Measurements from ENCODE around the gene EIF4G3.

GRCh38 chr1:21059021-21059420, 117.7 kb downstream of the EIF4G3 start:
- TF ChIP-seq SMC3 (IDR thresholded peaks at IDR 0.05; ENCODE audit: borderline replicate concordance, low read length), result no peak
- no peak for TF ChIP-seq FOS (IDR thresholded peaks at IDR 0.05; ENCODE audit: borderline replicate concordance, extremely low read depth, insufficient read length)
- no peak for TF ChIP-seq DPF2 (IDR thresholded peaks at IDR 0.05)
- TF ChIP-seq JUNB (IDR thresholded peaks at IDR 0.05), result no peak
- TF ChIP-seq MXI1 (IDR thresholded peaks at IDR 0.05; ENCODE audit: low read depth, low read length), result no peak
- TF ChIP-seq CTCF (IDR thresholded peaks at IDR 0.05 in 2 of 3, conservative IDR thresholded peaks at IDR 0.05 in 1 of 3; ENCODE audit: control insufficient read depth in 2 of 3, extremely low read depth in 1 of 3, insufficient read depth in 1 of 3, low read depth in 3 of 3, low read length in 3 of 3), result no peak
- TF ChIP-seq POLR2AphosphoS5 (IDR thresholded peaks at IDR 0.05; ENCODE audit: low read length), result no peak
- TF ChIP-seq SUZ12 (IDR thresholded peaks at IDR 0.05; ENCODE audit: unreplicated experiment), result no peak
- no peak for TF ChIP-seq RAD21 (IDR thresholded peaks at IDR 0.05; ENCODE audit: insufficient read depth, low read depth, low read length)
- no peak for TF ChIP-seq EP300 (IDR thresholded peaks at IDR 0.05; ENCODE audit: borderline replicate concordance in 1 of 2, control insufficient read depth in 1 of 2, low read depth in 2 of 2, low read length in 2 of 2)
- TF ChIP-seq, protein P1, sequence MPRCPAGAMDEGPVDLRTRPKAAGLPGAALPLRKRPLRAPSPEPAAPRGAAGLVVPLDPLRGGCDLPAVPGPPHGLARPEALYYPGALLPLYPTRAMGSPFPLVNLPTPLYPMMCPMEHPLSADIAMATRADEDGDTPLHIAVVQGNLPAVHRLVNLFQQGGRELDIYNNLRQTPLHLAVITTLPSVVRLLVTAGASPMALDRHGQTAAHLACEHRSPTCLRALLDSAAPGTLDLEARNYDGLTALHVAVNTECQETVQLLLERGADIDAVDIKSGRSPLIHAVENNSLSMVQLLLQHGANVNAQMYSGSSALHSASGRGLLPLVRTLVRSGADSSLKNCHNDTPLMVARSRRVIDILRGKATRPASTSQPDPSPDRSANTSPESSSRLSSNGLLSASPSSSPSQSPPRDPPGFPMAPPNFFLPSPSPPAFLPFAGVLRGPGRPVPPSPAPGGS (IDR thresholded peaks at IDR 0.05; ENCODE audit: borderline replicate concordance, insufficient read depth, low read depth, low read length, poor library complexity, severe bottlenecking), result no peak
- TF ChIP-seq BRCA1 (IDR thresholded peaks at IDR 0.05; ENCODE audit: low read depth, low read length), result no peak

Data from GM12878 (cell line).